KMS-11 (cell line): ENCODE results near the gene CNOT3.
A peak's percentile ranks its signal among the peaks of the same experiment; 100 is the strongest.

Experiments used
- H2AFZ ChIP-seq: fragments of 200-600 bp; sonication (generic); 2 replicates; pipeline ENCODE4 v1.6.1; 2016; ENCODE audit warnings: antibody characterized with exemption, mixed run types, low read depth
- H3K27ac ChIP-seq: fragments of 200-600 bp; sonication (generic); 2 replicates; pipeline ENCODE4 v1.6.1; 2016; ENCODE audit warnings: mild to moderate bottlenecking, mixed run types
- H3K27me3 ChIP-seq: fragments of 200-600 bp; sonication (generic); 2 replicates; pipeline ENCODE4 v1.6.1; 2017; ENCODE audit warnings: mild to moderate bottlenecking, low read depth, mixed run types, moderate library complexity; ENCODE audit not compliant: insufficient read depth
- H3K36me3 ChIP-seq: fragments of 200-600 bp; sonication (generic); 2 replicates; pipeline ENCODE4 v1.6.1; 2017; ENCODE audit warnings: mild to moderate bottlenecking, mixed run types; ENCODE audit not compliant: insufficient read depth
- H3K4me1 ChIP-seq: fragments of 200-600 bp; sonication (generic); 2 replicates; pipeline ENCODE4 v1.6.1; 2016; ENCODE audit warnings: mild to moderate bottlenecking, low read depth, mixed run types; ENCODE audit not compliant: poor library complexity, severe bottlenecking
- H3K4me2 ChIP-seq: fragments of 200-600 bp; sonication (generic); 2 replicates; pipeline ENCODE4 v1.7.0; 2016; ENCODE audit warnings: mild to moderate bottlenecking, mixed run types
- H3K4me3 ChIP-seq: fragments of 200-600 bp; sonication (generic); IDR thresholded peaks from 2 replicates; pipeline ENCODE4 v1.6.1; 2017; ENCODE audit warnings: low read depth, low read length, mixed read lengths; ENCODE audit not compliant: insufficient read depth
- H3K79me2 ChIP-seq: fragments of 200-600 bp; sonication (generic); 2 replicates; pipeline ENCODE4 v1.6.1; 2016; ENCODE audit warnings: low read depth, mixed run types; ENCODE audit not compliant: insufficient read depth
- H3K9ac ChIP-seq: fragments of 200-600 bp; sonication (generic); 2 replicates; pipeline ENCODE4 v1.6.1; 2016; ENCODE audit warnings: mild to moderate bottlenecking, mixed run types
- H4K20me1 ChIP-seq: fragments of 200-600 bp; sonication (generic); 2 replicates; pipeline ENCODE4 v1.6.1; 2016; ENCODE audit warnings: mild to moderate bottlenecking, mixed run types; ENCODE audit not compliant: insufficient read depth
- TF ChIP-seq, protein P1 (sequence below): fragments of 200-600 bp; sonication (generic); conservative IDR thresholded peaks from 2 replicates; pipeline ENCODE4 v1.6.1; 2017; ENCODE audit warnings: low read depth, mild to moderate bottlenecking, antibody characterized with exemption, low read length, moderate library complexity, mixed read lengths

Gene CNOT3

DNA sequence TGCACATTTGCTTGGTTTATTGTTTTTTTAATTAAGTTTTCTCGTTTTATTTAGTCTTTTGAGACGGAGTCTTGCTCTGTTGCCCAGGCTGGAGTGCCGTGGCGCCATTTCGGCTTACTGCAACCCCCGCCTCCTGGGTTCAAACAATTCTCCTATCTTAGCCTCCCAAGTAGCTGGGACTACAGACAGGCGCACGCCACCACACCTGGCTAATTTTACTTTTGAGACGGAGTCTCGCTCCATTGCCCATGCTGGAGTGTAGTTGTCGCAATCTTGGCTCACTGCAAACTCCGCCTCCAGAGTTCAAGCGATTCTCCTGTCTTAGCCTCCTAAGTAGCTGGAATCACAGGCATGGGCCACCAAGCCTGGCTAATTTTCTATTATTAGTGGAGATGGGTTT, 64.4 kb downstream of the CNOT3 start:
- no peak overlapping the region for H3K9ac ChIP-seq
- H3K36me3 ChIP-seq, result peaks cover 33% of the 10 kb centered on the region; the same call in 1 of the 2 replicates
- TF ChIP-seq, protein P1, sequence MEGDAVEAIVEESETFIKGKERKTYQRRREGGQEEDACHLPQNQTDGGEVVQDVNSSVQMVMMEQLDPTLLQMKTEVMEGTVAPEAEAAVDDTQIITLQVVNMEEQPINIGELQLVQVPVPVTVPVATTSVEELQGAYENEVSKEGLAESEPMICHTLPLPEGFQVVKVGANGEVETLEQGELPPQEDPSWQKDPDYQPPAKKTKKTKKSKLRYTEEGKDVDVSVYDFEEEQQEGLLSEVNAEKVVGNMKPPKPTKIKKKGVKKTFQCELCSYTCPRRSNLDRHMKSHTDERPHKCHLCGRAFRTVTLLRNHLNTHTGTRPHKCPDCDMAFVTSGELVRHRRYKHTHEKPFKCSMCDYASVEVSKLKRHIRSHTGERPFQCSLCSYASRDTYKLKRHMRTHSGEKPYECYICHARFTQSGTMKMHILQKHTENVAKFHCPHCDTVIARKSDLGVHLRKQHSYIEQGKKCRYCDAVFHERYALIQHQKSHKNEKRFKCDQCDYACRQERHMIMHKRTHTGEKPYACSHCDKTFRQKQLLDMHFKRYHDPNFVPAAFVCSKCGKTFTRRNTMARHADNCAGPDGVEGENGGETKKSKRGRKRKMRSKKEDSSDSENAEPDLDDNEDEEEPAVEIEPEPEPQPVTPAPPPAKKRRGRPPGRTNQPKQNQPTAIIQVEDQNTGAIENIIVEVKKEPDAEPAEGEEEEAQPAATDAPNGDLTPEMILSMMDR, result no peak
- peak overlapping the region; percentile 81 for H3K4me2 ChIP-seq
- H3K27me3 ChIP-seq, result no peaks in the 10 kb centered on the region; the same call in 1 of the 2 replicates
- peaks cover 56% of the 10 kb centered on the region for H3K79me2 ChIP-seq
- H3K4me1 ChIP-seq, result peaks cover 56% of the 10 kb centered on the region
- H3K4me3 ChIP-seq, result no peak overlapping the region
- peaks cover 50% of the 10 kb centered on the region for H4K20me1 ChIP-seq
- H3K27ac ChIP-seq, result no peak overlapping the region
- H2AFZ ChIP-seq, result no peak overlapping the region

DNA sequence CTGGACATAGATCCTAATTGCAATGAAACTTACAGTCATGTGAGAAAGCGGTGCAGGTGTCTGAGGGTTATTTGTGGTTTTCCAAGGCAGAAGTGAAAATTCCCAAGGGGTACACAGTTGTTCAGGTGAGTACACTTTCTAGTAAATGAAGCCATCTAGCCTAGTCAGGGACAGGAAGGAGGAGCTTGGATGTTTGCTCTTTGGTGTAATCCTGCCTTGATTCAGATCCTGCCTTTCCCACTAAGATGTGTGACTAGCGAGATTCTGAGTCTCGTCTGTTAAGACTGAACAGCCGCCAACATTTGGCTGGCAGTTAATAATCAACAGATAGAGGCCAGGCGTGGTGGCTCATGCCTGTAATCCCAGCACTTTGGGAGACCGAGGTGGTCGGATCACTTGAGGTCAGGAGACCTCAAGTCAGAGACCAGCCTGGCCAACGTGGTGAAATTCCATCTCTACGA, 65.6 kb downstream of the CNOT3 start:
- Histone ChIP-seq H3K79me2 (peaks cover 56% of the 10 kb centered on the region), H3K4me2 (peak overlapping the region; percentile 81; the same call in 1 of the 2 replicates), H3K9ac (no peak overlapping the region), H3K27ac (no peak overlapping the region), H3K4me3 (no peak overlapping the region), H3K27me3 (no peaks in the 10 kb centered on the region; the same call in 1 of the 2 replicates), H4K20me1 (peaks cover 53% of the 10 kb centered on the region), H2AFZ (no peak overlapping the region), H3K36me3 (peaks cover 35% of the 10 kb centered on the region; the same call in 1 of the 2 replicates), H3K4me1 (peaks cover 68% of the 10 kb centered on the region)
- TF ChIP-seq, protein P1, result no peak

DNA sequence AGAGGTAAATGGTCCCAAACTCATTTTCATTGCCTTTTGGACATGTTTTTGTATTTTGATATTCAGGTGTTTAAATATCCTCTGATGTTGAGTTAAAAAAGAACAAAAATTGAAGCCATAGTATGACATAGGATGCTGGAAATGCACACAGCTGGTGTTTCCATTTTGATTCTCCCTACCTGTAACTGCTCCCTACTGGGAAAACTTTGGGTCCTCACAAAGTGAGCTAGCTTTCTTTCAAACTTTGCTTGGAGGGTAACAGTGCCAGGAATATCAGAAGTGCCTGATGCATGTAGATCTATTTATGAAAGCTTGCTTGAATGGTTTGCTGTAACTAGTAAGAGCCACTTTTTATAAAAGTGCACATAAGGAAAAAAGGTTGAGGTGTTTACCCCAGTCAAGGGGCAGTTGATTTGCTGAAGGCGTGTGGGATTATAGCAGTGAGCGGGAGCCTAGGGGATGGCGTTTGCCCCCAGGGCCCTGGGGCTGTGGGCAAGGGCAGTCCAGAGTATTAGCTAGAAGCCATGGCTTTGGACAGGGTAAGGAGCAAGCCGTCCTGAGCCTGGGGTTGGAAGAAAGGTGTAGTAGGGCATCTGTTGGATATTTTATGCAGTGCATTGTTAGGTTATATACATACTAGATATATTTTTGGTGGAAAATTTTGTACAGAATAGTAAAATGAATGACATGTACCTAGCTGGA, 67.4 kb downstream of the CNOT3 start:
- Histone ChIP-seq H3K4me2 (peak overlapping the region; percentile 24; the same call in 1 of the 2 replicates), H3K9ac (no peak overlapping the region), H3K27me3 (no peaks in the 10 kb centered on the region; the same call in 1 of the 2 replicates), H3K36me3 (peaks cover 35% of the 10 kb centered on the region; the same call in 1 of the 2 replicates), H3K27ac (no peak overlapping the region), H3K4me3 (no peak overlapping the region), H3K79me2 (peaks cover 56% of the 10 kb centered on the region), H3K4me1 (peaks cover 84% of the 10 kb centered on the region), H2AFZ (no peak overlapping the region), H4K20me1 (peaks cover 59% of the 10 kb centered on the region)
- TF ChIP-seq, protein P1, result no peak
